ENCODE measurements around the gene EXOC2.

Gene EXOC2

DNA sequence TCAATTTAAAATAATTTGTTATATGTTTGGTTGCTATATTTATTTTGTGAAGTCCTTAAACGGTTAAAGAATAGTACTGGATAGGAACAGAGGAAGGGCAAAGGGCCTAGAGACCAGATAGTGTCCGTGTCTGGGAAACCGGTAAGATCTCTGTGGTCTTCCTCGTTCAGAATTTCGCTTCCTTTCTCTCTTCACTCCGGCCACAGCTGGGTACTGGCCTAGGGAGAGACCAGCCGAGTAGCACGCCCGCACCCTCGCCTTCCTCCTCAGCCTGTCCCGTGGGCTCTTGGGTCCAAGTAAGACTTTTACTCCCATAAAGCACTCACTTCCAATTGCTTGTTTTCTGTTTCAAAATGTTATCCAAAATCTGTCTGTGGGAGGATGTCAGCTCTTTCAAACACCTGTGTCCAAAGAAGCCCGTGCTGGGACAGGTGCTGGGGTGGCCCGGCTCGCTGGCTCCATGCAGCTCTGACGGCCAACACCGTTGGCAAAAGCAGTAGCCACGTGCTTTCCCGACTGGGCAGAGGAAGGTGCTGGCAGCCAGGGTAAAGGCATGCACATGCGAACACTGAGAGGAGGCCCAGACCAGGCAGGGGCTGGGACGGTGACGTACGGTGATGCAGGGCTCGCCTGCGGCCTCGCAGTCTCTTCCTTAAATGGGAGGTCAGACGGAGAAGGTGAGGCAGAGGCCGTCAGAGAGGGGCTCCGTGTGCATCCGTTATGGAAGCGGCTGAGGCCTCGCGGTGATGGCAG is 189.2 kb downstream of the EXOC2 start:
- no peak for DNase-seq (ENCODE audit: extremely low read depth in 1 of 2, low read depth in 1 of 2)

DNA sequence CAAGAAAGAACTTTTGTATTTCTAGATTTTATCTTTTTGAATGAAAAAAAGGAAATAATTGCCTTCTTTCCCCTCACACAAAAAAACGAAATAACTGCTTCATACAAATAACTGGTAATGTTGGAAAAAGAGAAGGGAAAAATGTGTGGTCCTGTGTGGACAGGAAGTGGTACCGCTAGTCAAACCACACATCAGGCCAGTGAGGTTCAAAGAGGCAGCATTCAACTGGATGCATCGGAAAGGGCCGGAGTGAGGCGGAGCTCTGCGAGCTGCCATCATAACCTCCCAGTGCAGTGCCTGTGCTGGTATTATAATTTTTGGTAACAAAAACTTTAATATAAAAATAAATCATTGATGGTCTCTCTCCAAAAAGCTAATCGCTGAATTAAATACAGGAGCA is 190.2 kb downstream of the EXOC2 start:
- DNase-seq (ENCODE audit: extremely low read depth in 1 of 2, low read depth in 1 of 2): no peak

DNA sequence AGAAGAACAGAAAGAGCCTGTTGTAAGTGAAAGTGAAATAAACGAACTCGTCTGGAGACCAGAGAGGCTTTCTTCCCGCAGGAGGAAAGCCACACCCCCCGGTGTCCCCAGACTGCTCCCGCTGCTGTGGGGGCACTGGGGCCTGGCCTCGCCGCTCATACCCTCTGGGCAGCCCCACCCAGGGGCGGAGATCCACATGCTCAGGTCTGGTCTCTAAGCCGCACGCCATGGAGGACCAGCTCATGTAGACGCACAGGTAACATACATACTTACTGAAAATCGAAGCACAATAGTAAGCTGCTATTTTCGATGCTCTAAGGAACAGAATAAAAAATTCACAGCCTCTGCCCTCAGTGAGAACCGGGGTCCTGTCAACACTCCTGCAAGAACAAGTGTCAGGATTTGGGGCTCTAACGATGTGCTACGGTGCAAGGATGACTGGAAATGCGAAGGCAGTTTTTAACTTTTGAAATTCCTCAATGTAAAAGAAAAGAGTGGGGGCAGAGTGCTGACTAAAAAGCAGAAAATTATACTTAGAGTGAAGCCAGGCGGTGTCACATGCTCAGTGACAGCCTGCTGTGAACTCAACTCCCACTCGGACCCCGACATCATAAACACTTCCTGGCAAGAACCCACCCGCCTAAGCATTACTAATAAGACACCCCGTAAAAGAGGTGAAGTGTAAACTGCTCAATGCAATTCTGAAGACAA is 190.9 kb downstream of the EXOC2 start:
- DNase-seq (ENCODE audit: extremely low read depth in 1 of 2, low read depth in 1 of 2): peak; percentile 60 to 77

DNA sequence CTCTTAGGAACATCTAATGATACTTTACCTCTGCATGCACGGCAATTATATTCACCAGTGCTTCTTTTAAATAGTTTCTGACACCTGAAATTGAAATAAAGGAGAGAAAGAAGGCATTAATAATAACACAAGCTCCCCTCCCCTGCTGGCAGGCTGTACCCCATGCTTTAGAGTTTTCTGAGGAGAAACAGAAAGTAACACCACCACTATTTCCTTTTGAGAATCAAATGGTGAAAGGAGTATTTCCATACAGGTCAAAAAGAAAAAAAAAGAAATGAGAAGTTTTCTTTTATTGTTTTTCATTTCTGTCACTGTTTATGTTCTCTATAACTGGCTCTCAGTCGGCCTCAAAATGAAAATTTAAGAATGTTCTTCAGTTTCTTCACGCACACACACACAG is 193.3 kb downstream of the EXOC2 start:
- no peak for DNase-seq (ENCODE audit: extremely low read depth in 1 of 2, low read depth in 1 of 2)

DNA sequence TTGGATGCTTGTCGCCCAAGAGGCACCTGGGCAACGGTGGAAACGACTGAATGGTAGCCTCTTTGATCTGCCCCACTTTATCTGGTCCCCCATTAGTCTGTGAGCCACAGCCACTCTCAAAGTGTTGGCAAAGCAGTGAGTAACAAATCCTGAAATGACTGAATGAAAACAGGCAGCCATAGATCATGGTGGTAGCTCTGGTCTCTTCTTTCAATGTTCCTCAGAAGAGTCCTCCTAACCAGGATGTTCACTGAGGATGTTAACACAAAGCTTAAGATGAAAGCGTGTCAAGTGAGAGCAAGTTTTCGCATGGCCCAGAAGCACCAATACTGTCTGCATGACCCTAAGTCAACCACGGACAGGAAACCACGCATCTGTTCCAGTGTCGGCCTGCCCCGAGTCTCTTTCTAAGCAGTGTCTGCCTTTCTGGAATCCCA is 194.1 kb downstream of the EXOC2 start:
- peak in 1 of 2 donors; percentile 68 for DNase-seq (ENCODE audit: extremely low read depth in 1 of 2, low read depth in 1 of 2)

DNA sequence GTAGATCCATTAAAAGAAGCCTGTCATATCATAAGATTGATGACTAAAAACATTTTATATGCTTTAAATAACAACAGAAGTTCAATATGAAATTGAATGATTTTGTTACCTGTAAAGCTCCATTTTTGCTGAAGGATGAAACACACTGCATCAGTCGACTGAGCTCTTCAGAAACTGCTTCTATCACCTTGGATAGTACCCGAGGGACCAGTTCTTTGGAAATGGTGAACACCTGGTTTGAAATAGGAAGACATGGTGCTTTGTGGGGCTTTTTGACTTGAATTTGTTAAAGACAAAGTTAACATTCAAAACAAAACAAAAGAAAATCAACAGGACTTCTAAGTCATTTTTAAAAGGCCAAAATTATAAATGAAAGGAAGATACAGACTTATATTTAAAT is 195.7 kb downstream of the EXOC2 start:
- DNase-seq (ENCODE audit: extremely low read depth in 1 of 2, low read depth in 1 of 2): no peak

DNA sequence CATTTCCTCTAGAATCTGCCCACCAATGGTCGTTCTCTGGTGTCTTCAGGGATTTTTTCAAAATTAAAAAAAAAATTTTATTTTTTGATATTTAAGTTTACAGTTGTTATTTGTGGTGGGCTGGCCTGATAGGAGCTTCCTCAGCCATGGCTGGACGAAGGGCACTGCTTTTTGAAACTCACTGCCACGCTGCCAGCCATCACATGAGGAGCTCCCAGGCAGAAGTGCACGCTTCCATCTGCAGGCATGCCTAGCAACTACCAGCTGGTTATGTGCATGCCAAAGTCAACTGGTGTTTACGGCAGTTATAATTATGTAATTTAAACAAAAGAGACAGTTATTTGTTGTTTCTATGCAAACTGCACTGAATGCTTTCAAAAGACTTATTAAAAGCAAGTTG is 196.3 kb downstream of the EXOC2 start:
- no peak for DNase-seq (ENCODE audit: extremely low read depth in 1 of 2, low read depth in 1 of 2)

DNA sequence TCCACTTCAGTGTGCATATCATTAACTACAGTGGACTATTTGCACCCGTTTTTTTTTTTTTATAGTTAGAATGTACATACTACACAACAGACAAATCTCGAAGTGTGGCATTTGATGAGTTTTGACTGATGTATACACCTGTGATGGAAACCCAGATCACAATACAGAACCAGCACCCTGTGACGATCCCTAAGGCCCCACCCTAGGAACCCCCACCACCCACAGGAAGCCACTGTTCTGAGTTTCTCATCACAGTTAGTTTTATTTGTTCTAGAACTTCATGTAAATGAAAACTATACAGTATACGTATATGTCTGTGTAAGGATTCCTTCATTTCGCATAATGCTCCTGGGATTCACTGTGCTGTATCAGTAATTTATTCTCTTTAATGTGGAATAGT is 198.5 kb downstream of the EXOC2 start:
- DNase-seq (ENCODE audit: extremely low read depth in 1 of 2, low read depth in 1 of 2): no peak

DNA sequence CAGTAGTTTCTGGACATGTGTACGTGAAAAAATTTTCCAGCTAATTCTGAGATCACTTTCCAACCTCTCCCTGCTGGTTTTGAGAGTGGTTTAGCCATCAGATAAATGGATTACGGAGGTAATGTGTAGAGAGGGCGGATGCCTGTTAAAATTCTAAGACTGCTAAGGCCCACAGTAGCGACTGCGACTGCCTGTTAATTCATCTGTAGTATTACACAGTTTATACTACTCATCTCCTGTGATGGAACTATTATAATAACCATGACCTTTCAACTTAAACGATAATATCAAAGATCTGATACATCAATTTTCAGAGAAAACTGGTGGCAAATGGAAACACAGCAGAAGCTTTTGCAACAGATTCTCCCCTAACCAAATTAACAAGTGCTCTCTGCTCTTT is 199.1 kb downstream of the EXOC2 start:
- DNase-seq (ENCODE audit: extremely low read depth in 1 of 2, low read depth in 1 of 2): no peak

DNA sequence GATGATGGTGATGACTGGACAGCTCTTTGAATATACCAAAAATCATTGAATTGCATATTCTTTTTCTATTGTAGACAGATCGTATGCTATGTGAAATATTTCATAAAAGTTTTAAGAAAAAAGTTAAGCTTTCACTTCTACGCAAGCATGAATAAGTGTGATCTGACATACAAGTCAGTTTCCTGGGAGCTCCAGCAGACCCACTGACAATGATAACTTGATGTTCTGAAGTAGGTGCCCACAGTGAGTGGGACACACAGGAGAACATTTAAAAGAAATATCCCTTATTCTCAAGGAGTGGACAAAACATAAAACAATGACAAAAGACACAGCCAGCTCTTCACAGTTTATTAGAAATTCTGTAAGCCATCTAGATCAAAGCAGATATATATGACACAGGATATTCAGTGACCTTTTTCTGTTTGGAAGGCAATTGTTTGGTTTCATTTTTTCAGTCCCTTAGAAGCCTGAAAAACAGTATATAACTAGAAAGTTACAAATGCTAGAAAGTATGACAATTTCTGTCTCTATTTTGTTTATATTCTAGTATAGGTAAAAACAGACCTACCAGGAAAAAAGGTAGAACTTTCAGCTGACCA is 200.0 kb downstream of the EXOC2 start:
- no peak for DNase-seq (ENCODE audit: extremely low read depth in 1 of 2, low read depth in 1 of 2)

DNA sequence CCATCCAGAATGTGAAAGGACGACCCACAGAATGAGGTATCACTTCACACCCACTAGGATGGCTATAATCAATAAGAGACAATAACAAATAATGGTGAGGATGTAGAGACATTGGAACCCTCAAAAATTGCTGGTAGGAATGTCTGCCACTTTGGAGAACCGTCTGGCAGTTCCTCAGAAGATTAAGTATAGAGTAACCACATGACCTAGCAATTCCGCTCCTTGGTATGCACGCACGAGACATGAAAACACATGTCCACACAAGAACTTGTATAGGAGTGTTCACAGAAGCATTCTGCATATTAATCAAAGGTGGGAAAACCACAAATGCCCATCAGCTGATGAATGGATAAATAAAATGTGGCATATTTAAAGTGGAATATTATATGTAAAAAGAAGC is 200.8 kb downstream of the EXOC2 start:
- no peak for DNase-seq (ENCODE audit: extremely low read depth in 1 of 2, low read depth in 1 of 2)

DNA sequence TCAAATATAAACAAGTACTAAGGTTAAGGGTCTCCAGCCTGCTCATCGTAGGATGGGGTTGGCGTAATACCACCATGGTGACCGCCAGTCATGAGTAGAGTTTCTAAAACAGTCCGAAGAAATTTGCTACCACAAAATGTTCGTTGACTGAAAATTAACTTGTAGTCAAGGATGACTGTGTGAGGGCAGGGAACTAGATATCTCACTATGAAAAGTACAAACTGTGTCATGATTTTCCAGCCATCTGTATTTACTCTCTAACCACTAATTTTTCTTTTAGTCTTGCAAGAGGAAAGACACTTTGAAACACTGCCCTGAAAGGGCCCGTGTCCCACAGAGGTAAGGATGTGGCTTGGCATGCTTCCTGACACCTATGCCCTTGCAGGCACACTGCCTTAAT is 201.7 kb downstream of the EXOC2 start:
- peak in 1 of 2 donors; percentile 46 for DNase-seq (ENCODE audit: extremely low read depth in 1 of 2, low read depth in 1 of 2)

DNA sequence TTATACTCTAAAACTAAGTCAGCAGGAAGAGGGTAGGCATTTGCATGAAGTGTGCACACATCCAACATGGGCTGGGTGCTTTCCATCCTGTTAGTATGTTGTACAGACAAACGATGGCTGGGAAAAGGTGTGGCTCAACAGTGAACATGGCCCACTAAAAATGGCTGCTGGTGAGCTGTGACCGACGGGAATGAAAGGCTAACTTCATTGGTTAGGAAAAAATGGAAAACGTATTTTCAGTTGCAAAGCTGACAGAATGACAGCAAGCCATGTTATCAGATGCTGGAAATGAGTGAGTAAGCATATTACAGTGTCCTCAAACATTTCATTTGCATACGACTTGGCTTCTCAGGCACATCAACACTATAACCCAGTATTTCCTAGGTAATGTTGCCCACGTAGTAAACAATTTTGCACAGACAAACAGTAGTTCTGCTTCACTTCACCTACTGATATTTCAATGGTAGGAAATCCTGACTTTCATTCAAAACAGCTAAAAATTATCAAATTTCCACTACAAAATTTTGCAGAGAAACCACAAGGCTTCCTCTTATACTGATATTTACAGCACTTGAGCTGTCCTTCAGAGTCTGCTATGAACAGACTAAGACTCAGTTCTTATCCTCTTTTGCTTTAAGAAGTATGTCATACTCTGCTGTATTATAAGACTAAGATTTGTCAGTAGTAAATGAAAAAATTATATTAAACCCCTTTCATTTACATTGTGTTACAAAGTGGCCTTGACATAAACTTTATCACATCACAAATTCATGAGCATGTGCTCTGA is 202.5 kb downstream of the EXOC2 start:
- DNase-seq (ENCODE audit: extremely low read depth in 1 of 2, low read depth in 1 of 2): peak in 1 of 2 donors; percentile 44

DNA sequence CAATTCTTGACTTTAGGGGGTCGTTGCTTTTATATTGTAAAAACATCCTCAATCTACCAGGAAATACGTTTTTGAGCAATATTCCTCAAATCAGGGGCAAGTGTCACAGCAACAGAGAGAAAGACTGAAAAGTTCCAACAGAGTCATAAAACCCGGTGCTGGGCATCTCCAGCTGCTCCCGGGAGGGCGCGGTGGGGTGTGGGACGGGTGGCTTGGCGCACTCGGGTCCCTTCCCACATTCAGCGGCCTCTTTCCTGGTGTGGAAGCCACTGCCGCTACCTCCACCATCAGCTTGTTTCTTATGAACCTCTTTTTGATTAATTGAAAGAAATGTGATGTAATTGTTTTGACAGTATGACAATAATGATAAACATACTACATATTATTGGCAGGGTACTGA is 203.2 kb downstream of the EXOC2 start:
- DNase-seq (ENCODE audit: extremely low read depth in 1 of 2, low read depth in 1 of 2): no peak

DNA sequence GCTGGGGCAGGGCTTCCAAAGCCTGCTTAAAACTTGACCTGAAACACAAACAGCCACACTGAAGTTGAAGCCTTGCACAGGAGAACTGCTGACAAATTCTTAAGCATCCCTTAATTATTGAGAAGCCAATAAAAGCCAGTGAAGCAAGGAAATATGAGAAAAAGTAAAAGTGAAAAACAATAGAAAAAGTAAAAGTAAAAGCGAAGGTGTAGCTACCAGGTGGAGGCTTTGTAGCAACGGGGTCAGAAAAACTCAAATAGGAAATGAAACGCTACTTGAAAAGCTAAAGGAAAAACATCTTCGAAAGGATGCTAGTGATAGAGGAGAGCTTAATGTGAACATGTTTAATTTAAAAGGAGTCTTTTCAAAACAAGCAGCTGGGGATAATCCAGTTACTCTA is 203.9 kb downstream of the EXOC2 start:
- no peak for DNase-seq (ENCODE audit: extremely low read depth in 1 of 2, low read depth in 1 of 2)

DNA sequence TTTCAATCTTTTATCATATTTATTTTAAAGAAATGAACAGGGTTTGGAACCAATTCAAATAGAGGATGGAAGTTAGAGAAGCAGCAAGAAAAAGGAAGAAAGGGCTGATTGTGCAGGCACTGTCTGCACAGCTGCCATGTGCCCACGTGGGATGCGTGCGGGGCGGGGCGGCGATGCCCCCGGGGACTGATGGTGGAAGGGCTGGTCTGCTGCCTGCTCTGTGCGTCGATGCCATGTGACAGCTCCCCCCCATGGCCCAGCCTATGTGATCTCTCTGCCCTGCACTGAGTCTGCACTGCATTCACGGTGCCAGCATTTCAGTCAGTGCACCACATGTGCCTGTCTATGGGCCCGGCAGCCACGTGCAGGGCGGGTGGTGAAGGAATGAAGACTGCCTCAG is 205.0 kb downstream of the EXOC2 start:
- DNase-seq (ENCODE audit: extremely low read depth in 1 of 2, low read depth in 1 of 2): no peak

DNA sequence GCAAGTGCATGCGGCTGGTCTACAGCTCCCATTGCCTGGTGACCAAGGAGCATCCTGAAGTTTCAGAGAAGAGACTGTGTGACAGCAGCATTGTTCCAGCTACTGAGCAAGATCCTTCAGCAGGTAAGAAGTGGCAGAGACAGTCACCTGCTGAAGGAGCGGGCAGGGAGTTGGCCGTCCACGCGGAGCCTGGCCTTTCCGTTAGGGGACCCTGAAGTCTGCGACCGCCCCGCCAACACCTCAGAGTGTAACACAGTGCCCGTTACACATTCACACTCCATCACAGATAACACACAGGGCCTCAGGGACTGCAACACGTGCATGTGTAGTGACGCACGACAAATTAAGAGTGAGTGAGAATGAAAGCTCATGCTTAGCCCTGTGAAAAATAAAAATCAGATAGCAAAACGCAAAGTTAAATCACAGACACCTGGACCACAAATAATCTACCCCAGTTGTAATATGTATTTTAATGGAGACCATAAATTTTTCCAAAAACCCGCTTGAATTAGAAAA is 207.2 kb downstream of the EXOC2 start:
- no peak for DNase-seq (ENCODE audit: extremely low read depth in 1 of 2, low read depth in 1 of 2)

DNA sequence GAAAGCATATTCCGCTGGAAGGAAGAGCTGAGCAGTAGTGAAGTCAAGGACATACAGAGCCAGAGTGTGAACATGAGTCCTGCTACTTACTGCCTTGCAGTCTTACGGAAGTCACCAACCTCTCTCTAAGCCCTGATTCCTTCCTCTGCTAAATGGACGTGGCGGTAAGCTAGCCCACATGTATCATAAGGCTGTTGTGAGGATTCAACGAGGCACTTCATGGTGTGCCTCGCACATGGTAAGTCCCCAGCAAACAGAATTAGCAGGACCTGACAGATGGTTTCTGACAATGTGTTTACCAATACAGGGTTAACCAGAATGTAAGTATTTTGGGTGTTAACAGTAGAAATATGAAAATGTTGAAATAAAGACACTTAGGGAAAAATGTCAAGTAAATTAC is 208.2 kb downstream of the EXOC2 start:
- DNase-seq (ENCODE audit: extremely low read depth in 1 of 2, low read depth in 1 of 2): no peak

DNA sequence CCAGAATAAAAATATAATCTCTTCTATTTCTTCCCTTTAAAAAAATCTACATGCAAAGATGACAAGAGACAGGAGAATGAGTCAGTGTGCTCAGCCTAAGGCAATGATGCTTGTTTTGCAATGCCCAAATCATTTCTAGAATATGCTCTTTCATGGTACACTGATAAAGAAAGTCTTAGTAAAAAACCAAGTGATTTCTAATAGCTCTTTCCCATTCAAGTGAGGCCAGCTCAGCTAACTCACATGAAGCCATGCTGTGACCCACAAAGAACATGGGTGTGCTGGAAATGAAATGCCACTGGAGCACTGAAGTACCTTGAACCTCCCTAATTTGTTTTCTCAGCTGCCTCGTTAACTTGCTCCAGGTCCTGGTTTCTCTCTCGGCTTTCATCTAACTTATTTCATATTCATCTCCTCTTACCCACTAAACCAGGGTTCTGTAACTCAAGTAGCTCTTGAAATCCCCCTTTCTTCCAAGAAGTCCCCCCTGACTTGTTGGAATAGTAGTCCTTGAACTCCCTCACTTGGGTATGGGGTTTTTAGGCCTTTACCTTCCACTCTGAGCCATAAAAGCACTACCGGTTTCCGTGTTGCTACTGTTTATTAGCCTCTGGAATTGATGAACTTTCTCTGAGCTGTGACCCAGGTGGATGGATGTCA is 208.7 kb downstream of the EXOC2 start:
- DNase-seq (ENCODE audit: extremely low read depth in 1 of 2, low read depth in 1 of 2): peak in 1 of 2 donors; percentile 57

DNA sequence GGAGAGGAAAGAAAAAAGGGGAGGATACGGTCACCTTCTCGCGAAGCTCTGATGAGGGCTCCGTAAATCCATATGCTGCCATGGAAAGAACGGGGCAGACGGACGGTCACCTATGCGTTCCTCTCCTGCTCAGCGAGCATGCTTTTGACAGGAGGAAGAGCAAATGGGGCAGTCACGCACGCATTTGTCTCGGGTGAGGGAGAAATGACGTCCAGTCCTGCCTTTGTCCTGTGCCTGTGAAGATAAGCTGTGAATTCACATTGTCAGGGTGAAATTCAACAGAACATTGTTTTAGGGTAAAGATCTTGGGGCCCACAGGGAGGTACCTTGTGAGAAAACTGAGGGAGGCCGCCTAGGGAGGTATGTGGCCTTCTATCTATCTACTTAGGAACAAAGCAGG is 217.6 kb downstream of the EXOC2 start:
- DNase-seq (ENCODE audit: extremely low read depth in 1 of 2, low read depth in 1 of 2): no peak
